ENCODE data around the gene PCSK9. TPM values are rescaled to one million over a fixed set of nuclear protein-coding genes. Genes with fewer than 3 reads are reported as not detected.

Gene PCSK9
- total and polyA plus RNA-seq, 2 experiments from 2014 or later, result 77.6 to 327 TPM

GRCh38 chr1:55070293-55071164 lies 31.2 kb downstream of the PCSK9 start:
- peaks cover 75% of the 10 kb centered on the region for H3K36me3 Mint-ChIP-seq (ENCODE audit: low read depth)

More at GRCh38 chr1:55070293-55071164, 31.2 kb downstream of the PCSK9 start:
- H3K4me3 Mint-ChIP-seq, result no peak overlapping the region
- Histone ChIP-seq H2AFZ (no peak overlapping the region), H3K36me3 (ENCODE audit: insufficient read depth) (peaks cover 10% of the 10 kb centered on the region), H3K27me3 (ENCODE audit: insufficient read depth) (no peaks in the 10 kb centered on the region), H4K20me1 (replicated peaks; ENCODE audit: insufficient read depth) (0 out of 2 replicates have a peak, but pooled peaks cover 2% of the 10 kb centered on the region), H3K4me3 (no peak overlapping the region), H3K4me1 (ENCODE audit: insufficient read depth) (peaks cover 8% of the 10 kb centered on the region; the same call in 1 of the 2 replicates), H3K9me2 (ENCODE audit: insufficient read depth) (no peaks in the 10 kb centered on the region), H3K27ac (ENCODE audit: low read depth) (no peak overlapping the region), H3K4me2 (no peak overlapping the region), H3F3A (replicated peaks; ENCODE audit: low read depth) (peaks cover 29% of the 10 kb centered on the region), H3K79me2 (replicated peaks; ENCODE audit: insufficient read depth) (no peaks in the 10 kb centered on the region)
- peaks cover 9% of the 10 kb centered on the region for H3K4me1 Mint-ChIP-seq
- TF ChIP-seq CTCF (conservative IDR thresholded peaks at IDR 0.05; ENCODE audit: low read depth in 2 of 2) (no peak), EZH2phosphoT487 (IDR thresholded peaks at IDR 0.05; ENCODE audit: unreplicated experiment) (no peak), ZNF114 (CRISPR knock-in tag; IDR thresholded peaks at IDR 0.05) (no peak), ZNF331 (CRISPR knock-in tag; IDR thresholded peaks at IDR 0.05; ENCODE audit: low read depth) (no peak), POLR2AphosphoS5 (IDR thresholded peaks at IDR 0.05; ENCODE audit: low read depth) (no peak), CREB1 (CRISPR knock-in tag; IDR thresholded peaks at IDR 0.05; ENCODE audit: low read depth) (no peak), JUNB (IDR thresholded peaks at IDR 0.05; ENCODE audit: unreplicated experiment) (no peak), EZH2 (IDR thresholded peaks at IDR 0.05; ENCODE audit: low read depth, unreplicated experiment) (no peak), STAT1 (IDR thresholded peaks at IDR 0.05; ENCODE audit: unreplicated experiment) (no peak), NANOG (IDR thresholded peaks at IDR 0.05; ENCODE audit: borderline replicate concordance) (no peak), ZNF462 (CRISPR knock-in tag; IDR thresholded peaks at IDR 0.05) (no peak)
- TF ChIP-seq, protein P1, sequence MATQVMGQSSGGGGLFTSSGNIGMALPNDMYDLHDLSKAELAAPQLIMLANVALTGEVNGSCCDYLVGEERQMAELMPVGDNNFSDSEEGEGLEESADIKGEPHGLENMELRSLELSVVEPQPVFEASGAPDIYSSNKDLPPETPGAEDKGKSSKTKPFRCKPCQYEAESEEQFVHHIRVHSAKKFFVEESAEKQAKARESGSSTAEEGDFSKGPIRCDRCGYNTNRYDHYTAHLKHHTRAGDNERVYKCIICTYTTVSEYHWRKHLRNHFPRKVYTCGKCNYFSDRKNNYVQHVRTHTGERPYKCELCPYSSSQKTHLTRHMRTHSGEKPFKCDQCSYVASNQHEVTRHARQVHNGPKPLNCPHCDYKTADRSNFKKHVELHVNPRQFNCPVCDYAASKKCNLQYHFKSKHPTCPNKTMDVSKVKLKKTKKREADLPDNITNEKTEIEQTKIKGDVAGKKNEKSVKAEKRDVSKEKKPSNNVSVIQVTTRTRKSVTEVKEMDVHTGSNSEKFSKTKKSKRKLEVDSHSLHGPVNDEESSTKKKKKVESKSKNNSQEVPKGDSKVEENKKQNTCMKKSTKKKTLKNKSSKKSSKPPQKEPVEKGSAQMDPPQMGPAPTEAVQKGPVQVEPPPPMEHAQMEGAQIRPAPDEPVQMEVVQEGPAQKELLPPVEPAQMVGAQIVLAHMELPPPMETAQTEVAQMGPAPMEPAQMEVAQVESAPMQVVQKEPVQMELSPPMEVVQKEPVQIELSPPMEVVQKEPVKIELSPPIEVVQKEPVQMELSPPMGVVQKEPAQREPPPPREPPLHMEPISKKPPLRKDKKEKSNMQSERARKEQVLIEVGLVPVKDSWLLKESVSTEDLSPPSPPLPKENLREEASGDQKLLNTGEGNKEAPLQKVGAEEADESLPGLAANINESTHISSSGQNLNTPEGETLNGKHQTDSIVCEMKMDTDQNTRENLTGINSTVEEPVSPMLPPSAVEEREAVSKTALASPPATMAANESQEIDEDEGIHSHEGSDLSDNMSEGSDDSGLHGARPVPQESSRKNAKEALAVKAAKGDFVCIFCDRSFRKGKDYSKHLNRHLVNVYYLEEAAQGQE (IDR thresholded peaks at IDR 0.05; ENCODE audit: unreplicated experiment), result no peak
- TF ChIP-seq, protein P2, sequence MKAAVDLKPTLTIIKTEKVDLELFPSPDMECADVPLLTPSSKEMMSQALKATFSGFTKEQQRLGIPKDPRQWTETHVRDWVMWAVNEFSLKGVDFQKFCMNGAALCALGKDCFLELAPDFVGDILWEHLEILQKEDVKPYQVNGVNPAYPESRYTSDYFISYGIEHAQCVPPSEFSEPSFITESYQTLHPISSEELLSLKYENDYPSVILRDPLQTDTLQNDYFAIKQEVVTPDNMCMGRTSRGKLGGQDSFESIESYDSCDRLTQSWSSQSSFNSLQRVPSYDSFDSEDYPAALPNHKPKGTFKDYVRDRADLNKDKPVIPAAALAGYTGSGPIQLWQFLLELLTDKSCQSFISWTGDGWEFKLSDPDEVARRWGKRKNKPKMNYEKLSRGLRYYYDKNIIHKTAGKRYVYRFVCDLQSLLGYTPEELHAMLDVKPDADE (IDR thresholded peaks at IDR 0.05), result no peak
- no peaks in the 10 kb centered on the region; the same call in 2 of the 3 replicates for H3K9me3 Mint-ChIP-seq
- ATAC-seq, result no peak
- DNase-seq (ENCODE audit: low spot score), result no peak
- peaks cover 8% of the 10 kb centered on the region for H3K27me3 Mint-ChIP-seq (ENCODE audit: insufficient read depth, low read depth, poor library complexity)
- H3K27ac Mint-ChIP-seq, result no peak overlapping the region
